Kidney capillary endothelial cell (primary cell): Measurements from ENCODE around the gene ZSCAN10.

Experiments
- DNase-seq: peaks from one replicate; pipeline ENCODE4 v3.0.0-alpha.2; 2018; ENCODE audit warnings: low spot score

Gene ZSCAN10

GRCh38 chr16:3134338-3135125 lies 35.4 kb upstream of the ZSCAN10 start, which contains the start of gene ZNF213:
ZNF213 (plus strand) TSS chr16:3135029; CDS start chr16:3137281, 2,252 bp downstream.
- peak; percentile 98 for DNase-seq

GRCh38 chr16:3133844-3134243 lies 34.8 kb upstream of the ZSCAN10 start:
- DNase-seq = no peak

GRCh38 chr16:3131755-3132377 lies 32.8 kb upstream of the ZSCAN10 start:
- peak; percentile 60 for DNase-seq

GRCh38 chr16:3129137-3130131 lies 30.3 kb upstream of the ZSCAN10 start:
- DNase-seq = peak; percentile 78

GRCh38 chr16:3127745-3128144 lies 28.7 kb upstream of the ZSCAN10 start:
- no peak for DNase-seq

- peak; percentile 93 for DNase-seq
Observed at GRCh38 chr16:3123986-3124886, 25.1 kb upstream of the ZSCAN10 start.

GRCh38 chr16:3122926-3123570 lies 24.0 kb upstream of the ZSCAN10 start:
- no peak for DNase-seq

- no peak for DNase-seq
Observed at GRCh38 chr16:3121851-3122467, 22.9 kb upstream of the ZSCAN10 start.

GRCh38 chr16:3120435-3120834 lies 21.3 kb upstream of the ZSCAN10 start:
- no peak for DNase-seq

- DNase-seq = no peak
Observed at GRCh38 chr16:3119701-3120408, 20.8 kb upstream of the ZSCAN10 start.

GRCh38 chr16:3119286-3119685 lies 20.2 kb upstream of the ZSCAN10 start:
- DNase-seq = no peak

GRCh38 chr16:3118846-3119245 lies 19.8 kb upstream of the ZSCAN10 start:
- no peak for DNase-seq

GRCh38 chr16:3118204-3118790 lies 19.2 kb upstream of the ZSCAN10 start:
- DNase-seq = no peak

- DNase-seq = no peak
Observed at GRCh38 chr16:3115561-3115960, 16.5 kb upstream of the ZSCAN10 start.

- no peak for DNase-seq
Observed at GRCh38 chr16:3115003-3115402, 15.9 kb upstream of the ZSCAN10 start.

GRCh38 chr16:3113765-3114479 lies 14.8 kb upstream of the ZSCAN10 start:
- no peak for DNase-seq

- no peak for DNase-seq
Observed at GRCh38 chr16:3112881-3113574, 13.9 kb upstream of the ZSCAN10 start.
